ENCODE results near the gene HRCT1.
"Not testable (repeated sequence)": the region's sequence is repeated elsewhere in the genome, so short reads cannot be mapped to it uniquely, and the experiment has no call there.

HRCT1 gene

GRCh38 chr9:35897376-35898099, 8.5 kb upstream of the HRCT1 start:
- not testable (repeated sequence) for FAIRE-seq

GRCh38 chr9:35898337-35898736, 7.7 kb upstream of the HRCT1 start:
- FAIRE-seq = no peak

GRCh38 chr9:35899021-35899420, 7.0 kb upstream of the HRCT1 start:
- FAIRE-seq = no peak

- FAIRE-seq = peak; percentile 70
Observed at GRCh38 chr9:35903049-35903448, 3.0 kb upstream of the HRCT1 start.

GRCh38 chr9:35904338-35904737, 1.7 kb upstream of the HRCT1 start:
- FAIRE-seq = no peak

- FAIRE-seq = no peak
Observed at GRCh38 chr9:35905051-35905781, 786 bp upstream of the HRCT1 start.

GRCh38 chr9:35906923-35907699, 1.1 kb downstream of the HRCT1 start:
- no peak for FAIRE-seq

- FAIRE-seq = no peak
Observed at GRCh38 chr9:35907711-35908503, 1.9 kb downstream of the HRCT1 start.

GRCh38 chr9:35908504-35909125, 2.6 kb downstream of the HRCT1 start:
- FAIRE-seq = no peak

GRCh38 chr9:35909274-35909673, 3.3 kb downstream of the HRCT1 start, which contains the start of gene SPAAR:
SPAAR (plus strand) TSS chr9:35909490; CDS start chr9:35910464, 974 bp downstream.
- no peak for FAIRE-seq

GRCh38 chr9:35909687-35910612, 3.9 kb downstream of the HRCT1 start:
- FAIRE-seq = no peak

- no peak for FAIRE-seq
Observed at GRCh38 chr9:35910613-35911359, 4.8 kb downstream of the HRCT1 start.

- FAIRE-seq = no peak
Observed at GRCh38 chr9:35911690-35912089, 5.7 kb downstream of the HRCT1 start.

GRCh38 chr9:35912791-35913400, 6.9 kb downstream of the HRCT1 start:
- FAIRE-seq = no peak

- FAIRE-seq = not testable (repeated sequence)
Observed at GRCh38 chr9:35913429-35913828, 7.4 kb downstream of the HRCT1 start.

GRCh38 chr9:35914301-35914807, 8.4 kb downstream of the HRCT1 start:
- peak; percentile 83 for FAIRE-seq

GRCh38 chr9:35915681-35916294, 9.8 kb downstream of the HRCT1 start:
- no peak for FAIRE-seq

- no peak for FAIRE-seq
Observed at GRCh38 chr9:35917261-35917660, 11.3 kb downstream of the HRCT1 start.

GRCh38 chr9:35918780-35919179, 12.8 kb downstream of the HRCT1 start:
- no peak for FAIRE-seq

Data from endometrium (tissue), 2 donors.